ENCODE measurements around the gene MRPS18B.

Gene MRPS18B

DNA sequence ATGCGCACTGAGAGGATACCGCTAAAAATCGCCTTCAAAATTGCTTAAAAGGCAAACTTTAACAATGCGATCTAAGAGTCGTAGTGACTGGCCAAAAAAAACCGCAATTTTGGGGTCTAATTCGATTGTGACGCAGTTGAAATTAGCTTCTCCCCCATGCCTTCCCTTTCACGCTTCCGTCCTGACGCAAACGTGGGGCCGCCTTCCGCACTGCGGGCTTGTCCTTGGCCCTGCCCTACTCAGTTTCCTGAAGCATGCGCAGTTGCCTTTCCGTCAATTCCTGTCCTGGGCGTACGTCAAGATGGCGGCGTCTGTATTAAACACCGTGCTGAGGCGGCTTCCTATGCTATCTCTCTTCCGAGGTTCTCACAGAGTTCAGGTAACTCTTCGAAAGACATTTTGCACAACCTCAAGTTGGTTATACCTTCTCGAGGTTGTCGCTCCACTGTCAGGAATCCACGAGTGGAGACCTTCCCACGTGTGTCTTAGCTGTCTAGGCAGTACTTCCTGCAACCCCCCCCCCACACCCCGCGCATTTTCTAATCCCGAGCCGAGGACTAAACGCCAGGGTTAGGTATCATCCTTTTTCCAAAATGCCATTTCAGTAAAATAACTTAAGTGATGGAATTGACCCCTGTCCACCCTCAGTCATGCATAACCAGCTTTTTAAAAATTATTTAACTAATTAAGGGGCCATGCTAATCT lies at the start of gene MRPS18B:
Gene MRPS18B, plus strand, starts transcription at position 276 of the 705 bp plus-strand sequence. Its CDS starts 26 bp downstream, at position 302.
- no peaks in the 10 kb centered on the region for H3K9me3 ChIP-seq (ENCODE audit: control insufficient read depth, insufficient read depth, low read length)
- peaks cover 51% of the 10 kb centered on the region for H3K36me3 ChIP-seq (ENCODE audit: control insufficient read depth, insufficient read depth, low read length)
- H3K4me1 ChIP-seq (ENCODE audit: control insufficient read depth, insufficient read depth, low read length) = peaks cover 14% of the 10 kb centered on the region
- no peaks in the 10 kb centered on the region for H3K27me3 ChIP-seq (ENCODE audit: control insufficient read depth, insufficient read depth, low read length)
- H3K27ac ChIP-seq (ENCODE audit: low read depth, low read length) = peak within 1 kb of the TSS; percentile 98
- H3K4me3 ChIP-seq (ENCODE audit: low read depth, low read length) = peak within 1 kb of the TSS; percentile 89
- peak within 1 kb of the TSS; percentile 99 for H3K9ac ChIP-seq (ENCODE audit: low read depth, low read length)

- Histone ChIP-seq H3K9ac (ENCODE audit: low read depth, low read length) (no peak overlapping the region), H3K4me3 (ENCODE audit: low read depth, low read length) (no peak overlapping the region), H3K36me3 (ENCODE audit: control insufficient read depth, insufficient read depth, low read length) (peaks cover 9% of the 10 kb centered on the region), H3K27ac (ENCODE audit: low read depth, low read length) (no peak overlapping the region), H3K4me1 (ENCODE audit: control insufficient read depth, insufficient read depth, low read length) (peaks cover 9% of the 10 kb centered on the region), H3K27me3 (ENCODE audit: control insufficient read depth, insufficient read depth, low read length) (no peaks in the 10 kb centered on the region), H3K9me3 (ENCODE audit: control insufficient read depth, insufficient read depth, low read length) (no peaks in the 10 kb centered on the region)
Measured at GRCh38 chr6:30568245-30568644, 49.4 kb upstream of the MRPS18B start.

- Histone ChIP-seq H3K27ac (ENCODE audit: low read depth, low read length) (no peak overlapping the region), H3K9me3 (ENCODE audit: control insufficient read depth, insufficient read depth, low read length) (no peaks in the 10 kb centered on the region), H3K27me3 (ENCODE audit: control insufficient read depth, insufficient read depth, low read length) (no peaks in the 10 kb centered on the region), H3K4me3 (ENCODE audit: low read depth, low read length) (peak overlapping the region; percentile 94), H3K36me3 (ENCODE audit: control insufficient read depth, insufficient read depth, low read length) (peaks cover 21% of the 10 kb centered on the region), H3K9ac (ENCODE audit: low read depth, low read length) (0 out of 2 replicates have a peak overlapping the region, but pooled peaks have one; percentile 39), H3K4me1 (ENCODE audit: control insufficient read depth, insufficient read depth, low read length) (peaks cover 9% of the 10 kb centered on the region)
Measured at GRCh38 chr6:30570263-30570662, 47.4 kb upstream of the MRPS18B start.

- Histone ChIP-seq H3K9ac (ENCODE audit: low read depth, low read length) (peak overlapping the region; percentile 39), H3K9me3 (ENCODE audit: control insufficient read depth, insufficient read depth, low read length) (no peaks in the 10 kb centered on the region), H3K27me3 (ENCODE audit: control insufficient read depth, insufficient read depth, low read length) (no peaks in the 10 kb centered on the region), H3K4me1 (ENCODE audit: control insufficient read depth, insufficient read depth, low read length) (peaks cover 9% of the 10 kb centered on the region), H3K36me3 (ENCODE audit: control insufficient read depth, insufficient read depth, low read length) (peaks cover 25% of the 10 kb centered on the region), H3K27ac (ENCODE audit: low read depth, low read length) (peak overlapping the region; percentile 88), H3K4me3 (ENCODE audit: low read depth, low read length) (peak overlapping the region; percentile 94)
Measured at GRCh38 chr6:30570740-30571074, 46.9 kb upstream of the MRPS18B start.

- Histone ChIP-seq H3K4me3 (ENCODE audit: low read depth, low read length) (peak within 1 kb of the TSS; percentile 94), H3K9ac (ENCODE audit: low read depth, low read length) (peak within 1 kb of the TSS; percentile 93), H3K36me3 (ENCODE audit: control insufficient read depth, insufficient read depth, low read length) (peaks cover 27% of the 10 kb centered on the region), H3K27ac (ENCODE audit: low read depth, low read length) (peak within 1 kb of the TSS; percentile 88), H3K4me1 (ENCODE audit: control insufficient read depth, insufficient read depth, low read length) (peaks cover 9% of the 10 kb centered on the region), H3K27me3 (ENCODE audit: control insufficient read depth, insufficient read depth, low read length) (no peaks in the 10 kb centered on the region), H3K9me3 (ENCODE audit: control insufficient read depth, insufficient read depth, low read length) (no peaks in the 10 kb centered on the region)
Measured at GRCh38 chr6:30571075-30571761, 46.4 kb upstream of the MRPS18B start, which contains the start of gene ABCF1. TSS of gene ABCF1 (plus strand) at chr6:30571442. CDS start at chr6:30571488, 46 bp downstream.

DNA sequence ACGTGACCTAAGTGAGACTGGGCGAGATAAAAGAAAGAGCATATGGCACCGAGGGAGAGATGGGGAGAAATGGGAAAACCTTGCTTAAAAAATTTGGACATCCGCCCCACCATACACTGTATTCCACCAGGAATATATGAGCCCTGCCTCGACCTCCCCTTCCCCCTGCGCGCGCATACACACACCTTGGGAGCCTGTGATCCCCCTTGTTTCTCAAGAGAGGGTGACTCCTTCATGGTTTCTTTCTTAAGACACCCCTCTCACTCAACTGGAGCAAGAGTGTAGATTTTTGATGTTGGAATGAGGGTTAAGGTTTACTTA lies 45.9 kb upstream of the MRPS18B start:
- peaks cover 9% of the 10 kb centered on the region for H3K4me1 ChIP-seq (ENCODE audit: control insufficient read depth, insufficient read depth, low read length)
- no peaks in the 10 kb centered on the region for H3K27me3 ChIP-seq (ENCODE audit: control insufficient read depth, insufficient read depth, low read length)
- H3K36me3 ChIP-seq (ENCODE audit: control insufficient read depth, insufficient read depth, low read length) = peaks cover 31% of the 10 kb centered on the region
- peak overlapping the region; percentile 88 for H3K27ac ChIP-seq (ENCODE audit: low read depth, low read length)
- peak overlapping the region; percentile 94 for H3K4me3 ChIP-seq (ENCODE audit: low read depth, low read length)
- H3K9me3 ChIP-seq (ENCODE audit: control insufficient read depth, insufficient read depth, low read length) = no peaks in the 10 kb centered on the region
- H3K9ac ChIP-seq (ENCODE audit: low read depth, low read length) = peak overlapping the region; percentile 93

DNA sequence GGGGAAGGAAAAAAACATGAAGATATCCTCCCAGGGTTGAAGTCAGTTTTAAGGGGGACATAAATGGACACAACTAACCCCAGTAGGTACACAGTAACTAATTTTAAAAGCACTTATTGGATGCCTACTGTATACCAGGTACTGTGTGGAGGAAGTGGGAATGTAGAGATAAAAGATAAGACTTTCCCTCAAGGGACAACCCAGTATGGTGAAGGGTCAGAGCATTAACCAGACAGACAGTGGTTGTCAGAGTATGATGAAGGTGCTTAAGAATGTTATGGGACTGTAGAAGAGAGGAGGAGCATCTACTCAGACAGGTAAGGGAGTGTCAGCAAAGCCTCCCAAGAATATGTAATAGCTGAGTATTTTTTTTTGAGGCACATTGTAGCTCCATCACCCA lies 45.5 kb upstream of the MRPS18B start:
- no peak overlapping the region for H3K27ac ChIP-seq (ENCODE audit: low read depth, low read length)
- peak overlapping the region; percentile 93 for H3K9ac ChIP-seq (ENCODE audit: low read depth, low read length)
- H3K27me3 ChIP-seq (ENCODE audit: control insufficient read depth, insufficient read depth, low read length) = no peaks in the 10 kb centered on the region
- peaks cover 35% of the 10 kb centered on the region for H3K36me3 ChIP-seq (ENCODE audit: control insufficient read depth, insufficient read depth, low read length)
- peaks cover 9% of the 10 kb centered on the region for H3K4me1 ChIP-seq (ENCODE audit: control insufficient read depth, insufficient read depth, low read length)
- no peaks in the 10 kb centered on the region for H3K9me3 ChIP-seq (ENCODE audit: control insufficient read depth, insufficient read depth, low read length)
- peak overlapping the region; percentile 94 for H3K4me3 ChIP-seq (ENCODE audit: low read depth, low read length)

- H3K36me3 ChIP-seq (ENCODE audit: control insufficient read depth, insufficient read depth, low read length) = peaks cover 45% of the 10 kb centered on the region
- H3K27ac ChIP-seq (ENCODE audit: low read depth, low read length) = no peak overlapping the region
- peaks cover 9% of the 10 kb centered on the region for H3K4me1 ChIP-seq (ENCODE audit: control insufficient read depth, insufficient read depth, low read length)
- H3K9me3 ChIP-seq (ENCODE audit: control insufficient read depth, insufficient read depth, low read length) = no peaks in the 10 kb centered on the region; the same call in 1 of the 2 replicates
- no peak overlapping the region for H3K4me3 ChIP-seq (ENCODE audit: low read depth, low read length)
- no peaks in the 10 kb centered on the region for H3K27me3 ChIP-seq (ENCODE audit: control insufficient read depth, insufficient read depth, low read length)
- no peak overlapping the region for H3K9ac ChIP-seq (ENCODE audit: low read depth, low read length)
Measured at GRCh38 chr6:30573113-30573512, 44.5 kb upstream of the MRPS18B start.

GRCh38 chr6:30578051-30578450 lies 39.6 kb upstream of the MRPS18B start:
- Histone ChIP-seq H3K9me3 (ENCODE audit: control insufficient read depth, insufficient read depth, low read length) (no peaks in the 10 kb centered on the region; the same call in 1 of the 2 replicates), H3K36me3 (ENCODE audit: control insufficient read depth, insufficient read depth, low read length) (peaks cover 84% of the 10 kb centered on the region)

DNA sequence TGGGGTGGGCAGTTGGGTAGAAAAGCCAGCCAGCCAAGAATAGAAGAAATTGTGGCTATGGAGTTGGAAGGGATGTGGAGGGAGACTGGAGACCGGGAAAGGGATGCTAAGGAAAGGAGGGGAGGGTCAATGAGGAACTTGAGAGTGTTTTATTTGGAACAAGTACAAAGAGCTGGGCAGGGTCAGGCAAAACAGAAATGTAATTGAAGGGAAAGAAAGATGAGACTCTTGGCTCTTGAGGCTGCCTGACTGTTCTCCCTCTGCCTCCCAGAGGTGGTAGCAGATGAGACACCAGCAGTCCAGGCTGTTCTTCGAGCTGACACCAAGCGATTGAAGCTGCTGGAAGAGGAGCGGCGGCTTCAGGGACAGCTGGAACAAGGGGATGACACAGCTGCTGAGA lies 33.7 kb upstream of the MRPS18B start:
- H3K4me3 ChIP-seq (ENCODE audit: low read depth, low read length) = no peak overlapping the region

More at GRCh38 chr6:30578051-30578450, 39.6 kb upstream of the MRPS18B start:
- H3K27ac ChIP-seq (ENCODE audit: low read depth, low read length) = no peak overlapping the region
- H3K9ac ChIP-seq (ENCODE audit: low read depth, low read length) = no peak overlapping the region
- no peaks in the 10 kb centered on the region for H3K27me3 ChIP-seq (ENCODE audit: control insufficient read depth, insufficient read depth, low read length)
- H3K4me1 ChIP-seq (ENCODE audit: control insufficient read depth, insufficient read depth, low read length) = no peaks in the 10 kb centered on the region
- H3K4me3 ChIP-seq (ENCODE audit: low read depth, low read length) = no peak overlapping the region

DNA sequence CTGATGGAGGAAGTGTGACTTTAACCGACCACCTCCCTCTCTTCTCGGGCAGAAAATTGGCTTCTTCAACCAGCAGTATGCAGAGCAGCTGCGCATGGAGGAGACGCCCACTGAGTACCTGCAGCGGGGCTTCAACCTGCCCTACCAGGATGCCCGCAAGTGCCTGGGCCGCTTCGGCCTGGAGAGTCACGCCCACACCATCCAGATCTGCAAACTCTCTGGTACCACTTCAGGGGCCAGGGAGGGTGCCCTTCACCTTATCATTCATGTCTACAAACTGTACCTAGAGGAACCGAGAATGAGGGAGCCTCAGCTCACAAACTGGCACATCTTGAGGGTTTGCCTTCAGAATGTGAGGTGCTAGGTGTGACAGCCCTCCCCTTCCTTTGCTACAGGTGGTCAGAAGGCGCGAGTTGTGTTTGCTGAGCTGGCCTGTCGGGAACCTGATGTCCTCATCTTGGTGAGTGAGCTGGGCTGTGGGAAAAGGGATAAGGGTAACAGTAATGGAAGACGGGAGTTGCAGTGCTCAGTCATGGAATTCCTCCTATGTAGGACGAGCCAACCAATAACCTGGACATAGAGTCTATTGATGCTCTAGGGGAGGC lies 27.8 kb upstream of the MRPS18B start:
- H3K9me3 ChIP-seq (ENCODE audit: control insufficient read depth, insufficient read depth, low read length) = no peaks in the 10 kb centered on the region
- no peaks in the 10 kb centered on the region for H3K4me1 ChIP-seq (ENCODE audit: control insufficient read depth, insufficient read depth, low read length)
- no peak overlapping the region for H3K9ac ChIP-seq (ENCODE audit: low read depth, low read length)
- no peak overlapping the region for H3K27ac ChIP-seq (ENCODE audit: low read depth, low read length)
- no peaks in the 10 kb centered on the region for H3K27me3 ChIP-seq (ENCODE audit: control insufficient read depth, insufficient read depth, low read length)
- H3K4me3 ChIP-seq (ENCODE audit: low read depth, low read length) = no peak overlapping the region
- peaks cover 94% of the 10 kb centered on the region for H3K36me3 ChIP-seq (ENCODE audit: control insufficient read depth, insufficient read depth, low read length)

More for the DNA sequence above, 33.7 kb upstream of the MRPS18B start:
- Histone ChIP-seq H3K4me1 (ENCODE audit: control insufficient read depth, insufficient read depth, low read length) (no peaks in the 10 kb centered on the region), H3K27me3 (ENCODE audit: control insufficient read depth, insufficient read depth, low read length) (no peaks in the 10 kb centered on the region), H3K9me3 (ENCODE audit: control insufficient read depth, insufficient read depth, low read length) (no peaks in the 10 kb centered on the region), H3K27ac (ENCODE audit: low read depth, low read length) (no peak overlapping the region), H3K9ac (ENCODE audit: low read depth, low read length) (no peak overlapping the region), H3K36me3 (ENCODE audit: control insufficient read depth, insufficient read depth, low read length) (peaks cover 95% of the 10 kb centered on the region)

All from HUES48 (cell line).